ENCODE data around the gene RANGRF.

- no peak for TF ChIP-seq USF1 (IDR thresholded peaks at IDR 0.05)
- no peak for TF ChIP-seq NFIC (IDR thresholded peaks at IDR 0.05)
Observed at GRCh38 chr17:8322061-8322460, 33.6 kb downstream of the RANGRF start.
